Mesendoderm (in vitro differentiated cells): Measurements from ENCODE around the gene B4GALNT3.

ENCODE experiments used
- DNase-seq: peaks from one replicate; pipeline ENCODE4 v3.0.0; 2013
- H2AK5ac ChIP-seq: 2 replicates; pipeline ENCODE4 v1.6.1; 2013; ENCODE audit warnings: low read length, inconsistent platforms
- H2BK120ac ChIP-seq: 2 replicates; pipeline ENCODE4 v1.6.1; 2013; ENCODE audit warnings: low read depth, mild to moderate bottlenecking, low read length, moderate library complexity, mixed read lengths
- H2BK15ac ChIP-seq: replicated peaks from 2 replicates; pipeline ENCODE4 v1.6.1; 2013; ENCODE audit warnings: low read depth, mild to moderate bottlenecking, moderate library complexity
- H2BK5ac ChIP-seq: 2 replicates; pipeline ENCODE4 v1.6.1; 2013; ENCODE audit warnings: low read length, inconsistent platforms
- H3K18ac ChIP-seq: 2 replicates; pipeline ENCODE4 v1.6.1; 2013; ENCODE audit warnings: mild to moderate bottlenecking, low read length, mixed read lengths
- H3K23ac ChIP-seq: one replicate; pipeline ENCODE4 v1.6.1; 2013; ENCODE audit warnings: low read length
- H3K27ac ChIP-seq: 2 replicates; pipeline ENCODE4 v1.5.1; 2013; ENCODE audit warnings: low read depth, mild to moderate bottlenecking, inconsistent platforms, low read length, moderate library complexity
- H3K27me3 ChIP-seq: 2 replicates; pipeline ENCODE4 v1.6.1; 2013; ENCODE audit warnings: low read length, control low read depth, mild to moderate bottlenecking, inconsistent platforms; ENCODE audit not compliant: insufficient read depth, poor library complexity
- H3K36me3 ChIP-seq: 2 replicates; pipeline ENCODE4 v1.6.1; 2013; ENCODE audit warnings: low read length, inconsistent platforms; ENCODE audit not compliant: control insufficient read depth, insufficient read depth
- H3K4ac ChIP-seq: one replicate; pipeline ENCODE4 v1.6.1; 2013; ENCODE audit warnings: low read depth, mild to moderate bottlenecking, low read length, moderate library complexity
- H3K4me1 ChIP-seq: 2 replicates; pipeline ENCODE4 v1.6.1; 2013; ENCODE audit warnings: low read depth, low read length, inconsistent platforms; ENCODE audit not compliant: control insufficient read depth
- H3K4me2 ChIP-seq: 2 replicates; pipeline ENCODE4 v1.6.1; 2013; ENCODE audit warnings: low read length
- H3K4me3 ChIP-seq: 2 replicates; pipeline ENCODE4 v1.5.1; 2013; ENCODE audit warnings: mild to moderate bottlenecking, low read length
- H3K56ac ChIP-seq: one replicate; pipeline ENCODE4 v1.6.1; 2013; ENCODE audit warnings: low read length
- H3K79me1 ChIP-seq: 2 replicates; pipeline ENCODE4 v1.6.1; 2013; ENCODE audit warnings: low read length, inconsistent platforms
- H3K79me2 ChIP-seq: 2 replicates; pipeline ENCODE4 v1.6.1; 2013; ENCODE audit warnings: mild to moderate bottlenecking, low read length; ENCODE audit not compliant: control insufficient read depth, insufficient read depth
- H3K9ac ChIP-seq: 2 replicates; pipeline ENCODE4 v1.6.1; 2013; ENCODE audit warnings: low read length, inconsistent platforms
- H4K5ac ChIP-seq: one replicate; pipeline ENCODE4 v1.6.1; 2013; ENCODE audit warnings: low read length
- H4K8ac ChIP-seq: one replicate; pipeline ENCODE4 v1.6.1; 2013; ENCODE audit warnings: low read depth, mild to moderate bottlenecking, control low read depth, low read length, moderate library complexity
- WGBS: extraction: QIAGEN DNeasy Blood & Tissue Kit; methylation state at CpG from one replicate; pipeline ENCODE4 v1.1.7; 2013; ENCODE audit warnings: low lambda C conversion rate, missing lambda C conversion rate; ENCODE audit not compliant: insufficient coverage; ENCODE audit errors: extremely low coverage; 5-methylcytosine and 5-hydroxymethylcytosine counted together

Gene B4GALNT3

GRCh38 chr12:468671-469389, 9.1 kb downstream of the B4GALNT3 start:
- no peak overlapping the region for H2BK5ac ChIP-seq
- peaks cover 6% of the 10 kb centered on the region for H3K79me1 ChIP-seq
- no peak overlapping the region for H2BK120ac ChIP-seq
- no peak overlapping the region for H3K4me3 ChIP-seq
- peaks cover 6% of the 10 kb centered on the region for H3K4me1 ChIP-seq
- H4K8ac ChIP-seq = no peak overlapping the region
- no peak overlapping the region for H3K27ac ChIP-seq
- H3K56ac ChIP-seq = no peak overlapping the region
- no peak overlapping the region for H2AK5ac ChIP-seq
- H3K79me2 ChIP-seq = no peaks in the 10 kb centered on the region
- H3K4me2 ChIP-seq = no peak overlapping the region
- no peak overlapping the region for H3K18ac ChIP-seq
- no peaks in the 10 kb centered on the region for H3K36me3 ChIP-seq
- H3K27me3 ChIP-seq = no peaks in the 10 kb centered on the region
- no peak overlapping the region for H3K9ac ChIP-seq
- no peak overlapping the region for H4K5ac ChIP-seq
- WGBS = no CpG with 5 or more reads among the region's 10 CpGs
- DNase-seq = no peak
- H3K23ac ChIP-seq = no peak overlapping the region
- no peak overlapping the region for H3K4ac ChIP-seq
- no peak overlapping the region for H2BK15ac ChIP-seq

- no peak overlapping the region for H3K27ac ChIP-seq
- H3K4me1 ChIP-seq = peaks cover 10% of the 10 kb centered on the region
- no peak overlapping the region for H3K4ac ChIP-seq
- no peaks in the 10 kb centered on the region for H3K79me2 ChIP-seq
- no CpG with 5 or more reads among the region's 11 CpGs for WGBS
- H3K56ac ChIP-seq = peak overlapping the region; percentile 42
- H2BK5ac ChIP-seq = no peak overlapping the region
- H3K18ac ChIP-seq = no peak overlapping the region
- peaks cover 2% of the 10 kb centered on the region for H3K79me1 ChIP-seq
- H2BK15ac ChIP-seq = no peak overlapping the region
- H3K4me3 ChIP-seq = no peak overlapping the region
- no peak overlapping the region for H4K8ac ChIP-seq
- no peak overlapping the region for H4K5ac ChIP-seq
- H2BK120ac ChIP-seq = no peak overlapping the region
- H3K9ac ChIP-seq = no peak overlapping the region
- no peak overlapping the region for H3K4me2 ChIP-seq
- H2AK5ac ChIP-seq = no peak overlapping the region
- H3K27me3 ChIP-seq = no peaks in the 10 kb centered on the region
- DNase-seq = no peak
- H3K23ac ChIP-seq = no peak overlapping the region
- H3K36me3 ChIP-seq = no peaks in the 10 kb centered on the region
Measured at GRCh38 chr12:470133-470532, 10.4 kb downstream of the B4GALNT3 start.

- H3K56ac ChIP-seq = peak overlapping the region; percentile 44
- H3K79me2 ChIP-seq = no peaks in the 10 kb centered on the region
- no peak overlapping the region for H2BK120ac ChIP-seq
- no CpG with 5 or more reads among the region's 5 CpGs for WGBS
- H3K18ac ChIP-seq = no peak overlapping the region
- DNase-seq = no peak
- H3K79me1 ChIP-seq = peaks cover 2% of the 10 kb centered on the region
- H3K9ac ChIP-seq = no peak overlapping the region
- no peak overlapping the region for H2BK15ac ChIP-seq
- H2BK5ac ChIP-seq = peak overlapping the region; percentile 39
- H3K27me3 ChIP-seq = no peaks in the 10 kb centered on the region
- H3K4me2 ChIP-seq = no peak overlapping the region
- H3K23ac ChIP-seq = no peak overlapping the region
- H3K36me3 ChIP-seq = no peaks in the 10 kb centered on the region
- no peak overlapping the region for H3K4me3 ChIP-seq
- no peak overlapping the region for H3K27ac ChIP-seq
- no peak overlapping the region for H3K4ac ChIP-seq
- H2AK5ac ChIP-seq = peak overlapping the region; percentile 40
- peaks cover 10% of the 10 kb centered on the region for H3K4me1 ChIP-seq
- H4K8ac ChIP-seq = no peak overlapping the region
- H4K5ac ChIP-seq = no peak overlapping the region
Measured at GRCh38 chr12:473198-473597, 13.5 kb downstream of the B4GALNT3 start.

GRCh38 chr12:473863-474577, 14.3 kb downstream of the B4GALNT3 start:
- Histone ChIP-seq H3K27ac (peak overlapping the region; percentile 27), H3K4ac (no peak overlapping the region), H3K23ac (no peak overlapping the region), H2BK15ac (no peak overlapping the region), H4K8ac (no peak overlapping the region), H3K56ac (no peak overlapping the region), H3K9ac (no peak overlapping the region), H3K4me3 (no peak overlapping the region), H3K4me2 (no peak overlapping the region), H2BK120ac (no peak overlapping the region), H3K36me3 (no peaks in the 10 kb centered on the region), H3K27me3 (no peaks in the 10 kb centered on the region), H2BK5ac (no peak overlapping the region), H2AK5ac (no peak overlapping the region), H3K4me1 (peaks cover 10% of the 10 kb centered on the region), H4K5ac (no peak overlapping the region), H3K79me1 (peaks cover 2% of the 10 kb centered on the region), H3K79me2 (no peaks in the 10 kb centered on the region), H3K18ac (peak overlapping the region; percentile 65)
- DNase-seq = peak; percentile 96
- no CpG with 5 or more reads among the region's 9 CpGs for WGBS

- peaks cover 2% of the 10 kb centered on the region for H3K79me1 ChIP-seq
- no peak overlapping the region for H2BK5ac ChIP-seq
- no peak for DNase-seq
- no peak overlapping the region for H3K9ac ChIP-seq
- H3K4me2 ChIP-seq = no peak overlapping the region
- no peak overlapping the region for H2AK5ac ChIP-seq
- no peak overlapping the region for H3K27ac ChIP-seq
- peaks cover 10% of the 10 kb centered on the region for H3K4me1 ChIP-seq
- H3K18ac ChIP-seq = no peak overlapping the region
- no CpG with 5 or more reads among the region's 5 CpGs for WGBS
- H4K8ac ChIP-seq = no peak overlapping the region
- H3K36me3 ChIP-seq = no peaks in the 10 kb centered on the region
- H4K5ac ChIP-seq = no peak overlapping the region
- no peaks in the 10 kb centered on the region for H3K79me2 ChIP-seq
- no peak overlapping the region for H3K4ac ChIP-seq
- no peak overlapping the region for H3K4me3 ChIP-seq
- H3K27me3 ChIP-seq = no peaks in the 10 kb centered on the region
- H3K23ac ChIP-seq = no peak overlapping the region
- H2BK120ac ChIP-seq = no peak overlapping the region
- H3K56ac ChIP-seq = no peak overlapping the region
- H2BK15ac ChIP-seq = no peak overlapping the region
Measured at GRCh38 chr12:475286-475685, 15.5 kb downstream of the B4GALNT3 start.
